Skeletal muscle satellite cell (primary cell): ENCODE results near the gene SPDL1. TPM values are rescaled to one million over a fixed set of nuclear protein-coding genes. Genes with fewer than 3 reads are reported as not detected.

ENCODE experiments used
- H3K27me3 ChIP-seq: 2 replicates; pipeline ENCODE4 v1.7.0; 2013; ENCODE audit warnings: low read length; ENCODE audit not compliant: control insufficient read depth, insufficient read depth
- H3K36me3 ChIP-seq: 2 replicates; pipeline ENCODE4 v1.7.0; 2013; ENCODE audit warnings: mild to moderate bottlenecking, control low read depth, low read length; ENCODE audit not compliant: insufficient read depth
- H3K4me1 ChIP-seq: 2 replicates; pipeline ENCODE4 v1.7.0; 2013; ENCODE audit warnings: low read length; ENCODE audit not compliant: control insufficient read depth, insufficient read depth
- H3K4me2 ChIP-seq: 2 replicates; pipeline ENCODE4 v1.7.0; 2013; ENCODE audit warnings: mild to moderate bottlenecking, low read length
- H3K4me3 ChIP-seq: 2 replicates; pipeline ENCODE4 v1.7.0; 2013; ENCODE audit warnings: low read length
- H3K9ac ChIP-seq: 2 replicates; pipeline ENCODE4 v1.7.0; 2013; ENCODE audit warnings: mild to moderate bottlenecking, low read depth, low read length, moderate library complexity
- H3K9me3 ChIP-seq: replicated peaks from 2 replicates; pipeline ENCODE4 v1.7.0; 2013; ENCODE audit warnings: mild to moderate bottlenecking, control low read depth, low read length
- total RNA-seq: library from RNA; depleted of rRNA; stranded (reverse); fragments of >200 nt; gene quantifications from 2 replicates; pipeline ENCODE4 v1.2.3, GENCODE V29; 2012; rRNA removed

The SPDL1 gene, protein sequence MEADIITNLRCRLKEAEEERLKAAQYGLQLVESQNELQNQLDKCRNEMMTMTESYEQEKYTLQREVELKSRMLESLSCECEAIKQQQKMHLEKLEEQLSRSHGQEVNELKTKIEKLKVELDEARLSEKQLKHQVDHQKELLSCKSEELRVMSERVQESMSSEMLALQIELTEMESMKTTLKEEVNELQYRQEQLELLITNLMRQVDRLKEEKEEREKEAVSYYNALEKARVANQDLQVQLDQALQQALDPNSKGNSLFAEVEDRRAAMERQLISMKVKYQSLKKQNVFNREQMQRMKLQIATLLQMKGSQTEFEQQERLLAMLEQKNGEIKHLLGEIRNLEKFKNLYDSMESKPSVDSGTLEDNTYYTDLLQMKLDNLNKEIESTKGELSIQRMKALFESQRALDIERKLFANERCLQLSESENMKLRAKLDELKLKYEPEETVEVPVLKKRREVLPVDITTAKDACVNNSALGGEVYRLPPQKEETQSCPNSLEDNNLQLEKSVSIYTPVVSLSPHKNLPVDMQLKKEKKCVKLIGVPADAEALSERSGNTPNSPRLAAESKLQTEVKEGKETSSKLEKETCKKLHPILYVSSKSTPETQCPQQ
- total RNA-seq: 33.0 and 52.7 TPM in 2 replicates

- Histone ChIP-seq H3K4me3 (peak within 1 kb of the TSS; percentile 86), H3K4me1 (peaks cover 24% of the 10 kb centered on the region), H3K27me3 (no peaks in the 10 kb centered on the region)
Measured at GRCh38 chr5:169583424-169584220, at the start of gene SPDL1. SPDL1 (plus strand) TSS chr5:169583773; CDS start chr5:169588417, 4,644 bp downstream.

GRCh38 chr5:169534311-169534880 is 49.2 kb upstream of the SPDL1 start:
- no peaks in the 10 kb centered on the region for H3K9me3 ChIP-seq
- H3K27me3 ChIP-seq: peaks cover 12% of the 10 kb centered on the region
- H3K9ac ChIP-seq: no peak overlapping the region
- no peaks in the 10 kb centered on the region for H3K4me1 ChIP-seq
- no peaks in the 10 kb centered on the region for H3K36me3 ChIP-seq
- no peak overlapping the region for H3K4me2 ChIP-seq
- no peak overlapping the region for H3K4me3 ChIP-seq

More at GRCh38 chr5:169583424-169584220, at the start of gene SPDL1:
- no peaks in the 10 kb centered on the region for H3K9me3 ChIP-seq
- H3K9ac ChIP-seq: peak within 1 kb of the TSS; percentile 97
- H3K36me3 ChIP-seq: peaks cover 11% of the 10 kb centered on the region
- peak within 1 kb of the TSS; percentile 88 for H3K4me2 ChIP-seq

- no peak overlapping the region for H3K4me2 ChIP-seq
- no peak overlapping the region for H3K9ac ChIP-seq
- no peaks in the 10 kb centered on the region for H3K9me3 ChIP-seq
- no peaks in the 10 kb centered on the region for H3K4me1 ChIP-seq
- no peak overlapping the region for H3K4me3 ChIP-seq
- no peaks in the 10 kb centered on the region for H3K36me3 ChIP-seq
- peaks cover 7% of the 10 kb centered on the region for H3K27me3 ChIP-seq
Measured at GRCh38 chr5:169534939-169535338, 48.6 kb upstream of the SPDL1 start.

DNA sequence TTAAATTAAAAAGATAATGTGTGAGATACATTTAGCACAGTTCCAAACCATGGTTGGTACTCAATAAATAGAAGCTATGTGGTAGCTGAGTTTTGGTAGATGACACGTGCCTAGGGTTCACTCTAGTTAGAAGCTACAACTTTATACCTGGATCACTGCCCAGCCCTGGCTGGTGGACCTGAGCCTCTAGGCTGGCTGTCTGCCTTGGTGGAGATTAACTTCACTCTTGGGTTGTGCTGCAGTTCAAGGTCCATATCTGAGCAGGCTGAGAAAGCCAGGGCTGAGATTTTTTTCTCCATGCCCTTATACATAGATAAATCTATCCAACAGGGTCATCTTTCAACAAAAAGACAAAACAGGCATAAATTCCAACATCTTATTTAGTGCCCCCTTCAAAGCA is 44.6 kb upstream of the SPDL1 start:
- Histone ChIP-seq H3K9ac (no peak overlapping the region), H3K36me3 (no peaks in the 10 kb centered on the region), H3K9me3 (no peaks in the 10 kb centered on the region), H3K4me3 (no peak overlapping the region), H3K4me1 (no peaks in the 10 kb centered on the region), H3K27me3 (no peaks in the 10 kb centered on the region), H3K4me2 (no peak overlapping the region)

GRCh38 chr5:169542811-169543210 is 40.8 kb upstream of the SPDL1 start:
- H3K4me1 ChIP-seq: no peaks in the 10 kb centered on the region
- no peak overlapping the region for H3K4me2 ChIP-seq
- H3K27me3 ChIP-seq: no peaks in the 10 kb centered on the region
- no peaks in the 10 kb centered on the region for H3K9me3 ChIP-seq
- H3K36me3 ChIP-seq: no peaks in the 10 kb centered on the region
- no peak overlapping the region for H3K9ac ChIP-seq
- H3K4me3 ChIP-seq: no peak overlapping the region

- H3K4me2 ChIP-seq: no peak overlapping the region
- no peak overlapping the region for H3K9ac ChIP-seq
- H3K4me1 ChIP-seq: no peaks in the 10 kb centered on the region
- no peak overlapping the region for H3K4me3 ChIP-seq
- no peaks in the 10 kb centered on the region for H3K36me3 ChIP-seq
- peaks cover 5% of the 10 kb centered on the region for H3K27me3 ChIP-seq
- H3K9me3 ChIP-seq: no peaks in the 10 kb centered on the region
Measured at GRCh38 chr5:169544264-169544950, 39.2 kb upstream of the SPDL1 start.

DNA sequence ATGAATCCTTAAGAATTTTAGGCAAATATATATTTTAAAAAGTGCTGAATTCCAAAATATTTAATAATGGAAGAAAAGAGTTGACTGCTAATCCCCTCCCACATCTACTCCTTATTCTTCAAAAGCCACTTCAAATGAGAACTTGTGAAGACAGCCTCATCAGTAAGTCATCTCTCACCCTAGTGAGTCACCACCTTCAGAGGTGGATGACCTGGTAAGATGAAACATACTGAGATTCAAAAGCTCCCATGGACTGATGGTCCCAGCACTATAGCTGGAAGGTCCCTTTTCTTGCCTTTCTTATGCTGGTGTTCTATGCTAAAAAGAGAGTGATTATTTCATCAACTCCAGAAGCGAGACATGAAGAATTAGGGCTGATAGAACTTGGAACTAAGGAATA is 37.8 kb upstream of the SPDL1 start:
- Histone ChIP-seq H3K4me2 (no peak overlapping the region), H3K36me3 (no peaks in the 10 kb centered on the region), H3K27me3 (peaks cover 10% of the 10 kb centered on the region), H3K9ac (no peak overlapping the region), H3K9me3 (no peaks in the 10 kb centered on the region), H3K4me3 (no peak overlapping the region), H3K4me1 (no peaks in the 10 kb centered on the region)

- Histone ChIP-seq H3K4me1 (no peaks in the 10 kb centered on the region), H3K4me3 (no peak overlapping the region), H3K9ac (no peak overlapping the region), H3K4me2 (no peak overlapping the region), H3K36me3 (no peaks in the 10 kb centered on the region), H3K9me3 (no peaks in the 10 kb centered on the region), H3K27me3 (peaks cover 10% of the 10 kb centered on the region)
Measured at GRCh38 chr5:169546346-169546745, 37.2 kb upstream of the SPDL1 start.

- H3K4me1 ChIP-seq: no peaks in the 10 kb centered on the region
- H3K27me3 ChIP-seq: peaks cover 10% of the 10 kb centered on the region
- H3K4me3 ChIP-seq: no peak overlapping the region
- no peaks in the 10 kb centered on the region for H3K9me3 ChIP-seq
- no peak overlapping the region for H3K9ac ChIP-seq
- H3K36me3 ChIP-seq: no peaks in the 10 kb centered on the region
- no peak overlapping the region for H3K4me2 ChIP-seq
Measured at GRCh38 chr5:169547508-169547907, 36.1 kb upstream of the SPDL1 start.

DNA sequence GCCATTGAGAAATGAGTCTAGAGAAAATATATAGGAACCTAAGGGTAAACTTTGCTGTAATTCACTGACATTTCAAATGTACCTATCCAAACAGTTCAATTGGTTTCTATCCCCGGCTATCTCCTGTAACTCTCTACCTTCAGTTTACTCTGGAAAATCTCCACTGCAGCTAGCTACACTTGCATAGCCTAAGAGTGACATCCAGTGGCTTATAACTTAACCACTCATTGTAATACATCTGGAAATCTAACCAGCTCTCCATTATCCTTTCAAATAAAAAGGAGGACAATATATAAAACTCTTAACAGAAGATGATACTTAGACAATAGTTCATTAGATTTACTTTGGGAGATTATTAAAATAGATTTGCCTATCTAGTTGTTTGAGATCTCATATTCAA is 35.3 kb upstream of the SPDL1 start:
- Histone ChIP-seq H3K9me3 (no peaks in the 10 kb centered on the region), H3K4me2 (no peak overlapping the region), H3K4me1 (no peaks in the 10 kb centered on the region), H3K9ac (no peak overlapping the region), H3K4me3 (no peak overlapping the region), H3K36me3 (no peaks in the 10 kb centered on the region), H3K27me3 (peaks cover 10% of the 10 kb centered on the region)
